GM19395 (cell line): Measurements from ENCODE around the gene RIN3.

Source experiments
- ATAC-seq: cut with Tn5 transposase; IDR thresholded peaks from one replicate; pipeline ENCODE4 v1.9.1; 2021; ENCODE audit warnings: mild to moderate bottlenecking, moderate library complexity; ENCODE audit not compliant: unreplicated experiment

The RIN3 gene

GRCh38 chr14:92573761-92574498, 60.3 kb downstream of the RIN3 start:
- ATAC-seq = no peak

GRCh38 chr14:92575061-92575747, 61.6 kb downstream of the RIN3 start:
- ATAC-seq = no peak

- ATAC-seq = no peak
Observed at GRCh38 chr14:92575748-92576303, 62.2 kb downstream of the RIN3 start.

GRCh38 chr14:92577321-92577742, 63.8 kb downstream of the RIN3 start:
- peak; percentile 91 for ATAC-seq

- no peak for ATAC-seq
Observed at GRCh38 chr14:92578511-92578910, 64.9 kb downstream of the RIN3 start.

GRCh38 chr14:92579244-92579936, 65.8 kb downstream of the RIN3 start:
- no peak for ATAC-seq

- ATAC-seq = no peak
Observed at GRCh38 chr14:92581206-92581605, 67.6 kb downstream of the RIN3 start.

- no peak for ATAC-seq
Observed at GRCh38 chr14:92581966-92582566, 68.5 kb downstream of the RIN3 start.

GRCh38 chr14:92582706-92583452, 69.3 kb downstream of the RIN3 start:
- peak; percentile 56 for ATAC-seq

GRCh38 chr14:92584220-92584619, 70.6 kb downstream of the RIN3 start:
- no peak for ATAC-seq

- ATAC-seq = no peak
Observed at GRCh38 chr14:92584816-92585215, 71.2 kb downstream of the RIN3 start.

GRCh38 chr14:92585981-92586937, 72.7 kb downstream of the RIN3 start:
- ATAC-seq = peak; percentile 46

- ATAC-seq = no peak
Observed at GRCh38 chr14:92586963-92587699, 73.5 kb downstream of the RIN3 start.

GRCh38 chr14:92587700-92588085, 74.1 kb downstream of the RIN3 start:
- no peak for ATAC-seq

- ATAC-seq = no peak
Observed at GRCh38 chr14:92589213-92589852, 75.8 kb downstream of the RIN3 start.

- no peak for ATAC-seq
Observed at GRCh38 chr14:92590176-92590575, 76.6 kb downstream of the RIN3 start.

GRCh38 chr14:92590941-92591340, 77.4 kb downstream of the RIN3 start:
- ATAC-seq = no peak

GRCh38 chr14:92591346-92591745, 77.8 kb downstream of the RIN3 start:
- ATAC-seq = no peak
